ENCODE measurements around the gene VAV2. TPM values are rescaled to one million over a fixed set of nuclear protein-coding genes. Genes with fewer than 3 reads are reported as not detected.

Gene VAV2
- total RNA-seq, 1 donor from 2014 or later: 52.0 TPM

GRCh38 chr9:133875131-133875530 lies 117.0 kb downstream of the VAV2 start:
- no peak for DNase-seq (ENCODE audit: low read depth)

DNA sequence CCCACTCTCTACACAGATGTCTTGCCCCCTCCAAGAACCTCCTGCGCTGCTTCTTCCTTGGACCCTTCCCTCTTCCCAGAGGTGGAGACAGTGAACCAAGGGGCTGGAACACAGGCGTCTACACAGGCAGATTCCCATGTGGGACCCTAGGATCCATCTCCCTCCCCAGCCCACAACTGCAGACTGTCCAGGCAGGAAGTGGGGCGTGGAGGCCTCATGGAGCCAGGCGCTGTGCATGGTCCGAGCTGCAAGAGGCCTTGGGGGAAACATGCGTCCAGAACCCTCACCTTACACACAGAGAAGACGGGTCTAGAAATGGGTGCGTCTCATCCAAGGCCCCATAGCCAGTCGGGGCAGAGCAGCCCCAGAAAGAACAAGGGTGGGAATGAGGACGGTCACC lies 117.5 kb downstream of the VAV2 start:
- no peak for DNase-seq (ENCODE audit: low read depth)

GRCh38 chr9:133874060-133874657 lies 118.0 kb downstream of the VAV2 start:
- peak; percentile 85 for DNase-seq (ENCODE audit: low read depth)

- DNase-seq (ENCODE audit: low read depth): no peak
Observed at GRCh38 chr9:133873461-133873891, 118.6 kb downstream of the VAV2 start.

DNA sequence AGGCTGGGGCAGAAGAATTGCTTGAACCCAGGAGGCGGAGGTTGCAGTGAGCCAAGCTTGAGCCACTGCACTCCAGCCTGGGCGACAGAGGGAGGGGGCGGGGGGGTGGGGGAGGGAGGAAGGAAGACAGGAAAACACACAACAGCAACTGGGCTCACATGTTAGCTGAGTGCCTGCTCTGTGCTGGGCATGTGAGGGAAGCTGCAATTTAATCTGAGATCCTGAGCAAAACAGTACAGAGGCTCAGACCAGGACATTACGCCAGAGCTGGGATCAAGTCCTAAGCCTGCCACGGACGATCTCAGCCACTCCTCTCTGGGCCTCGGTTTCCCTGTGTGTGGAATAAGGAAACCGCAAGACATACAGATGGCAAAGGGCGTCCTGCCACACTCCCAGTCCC lies 119.1 kb downstream of the VAV2 start:
- no peak for DNase-seq (ENCODE audit: low read depth)

DNA sequence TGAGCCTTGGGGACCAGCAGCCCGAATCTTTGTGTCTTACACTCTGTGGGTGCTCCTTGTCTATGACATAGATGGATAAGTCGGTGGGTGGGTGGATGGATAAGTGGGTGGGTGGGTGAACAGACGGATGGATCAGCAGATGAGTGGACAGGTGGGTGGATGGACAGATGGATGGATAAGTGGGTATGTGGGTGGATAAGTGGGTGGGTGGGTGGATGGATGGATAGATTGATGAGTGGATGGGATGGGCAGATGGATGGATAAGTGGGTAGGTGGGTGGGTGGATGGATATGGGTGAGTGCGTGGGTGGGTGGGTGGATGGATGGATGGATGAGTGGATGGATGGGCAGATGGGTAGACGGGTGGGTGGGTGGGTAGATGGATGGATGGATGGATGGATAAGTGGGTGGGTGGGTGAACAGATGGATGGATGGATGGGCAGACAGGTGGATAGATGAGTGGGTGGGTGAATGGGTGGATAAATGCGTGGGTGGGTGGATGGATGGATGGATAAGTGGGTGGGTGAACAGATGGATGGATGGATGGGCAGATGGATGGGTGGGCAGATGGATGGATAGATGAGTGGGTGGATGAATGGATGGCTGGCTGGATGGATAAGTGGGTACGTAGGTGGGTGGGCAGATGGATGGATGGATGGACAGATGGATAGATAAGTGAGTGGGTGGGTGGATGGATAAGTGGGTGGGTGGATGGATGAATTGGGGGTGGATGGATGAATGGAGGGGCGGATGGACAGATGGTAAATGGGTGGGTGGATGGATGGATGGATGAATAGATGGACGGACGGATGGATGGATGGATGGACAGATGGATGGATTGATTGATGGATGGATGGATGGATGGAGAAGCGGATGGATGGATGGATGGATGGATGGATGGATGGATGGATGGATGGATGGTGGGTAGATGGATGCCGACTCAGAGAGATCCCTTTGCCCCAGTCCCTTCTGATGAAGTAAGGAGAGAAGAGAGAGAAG lies 121.2 kb downstream of the VAV2 start:
- DNase-seq (ENCODE audit: low read depth): no peak

DNA sequence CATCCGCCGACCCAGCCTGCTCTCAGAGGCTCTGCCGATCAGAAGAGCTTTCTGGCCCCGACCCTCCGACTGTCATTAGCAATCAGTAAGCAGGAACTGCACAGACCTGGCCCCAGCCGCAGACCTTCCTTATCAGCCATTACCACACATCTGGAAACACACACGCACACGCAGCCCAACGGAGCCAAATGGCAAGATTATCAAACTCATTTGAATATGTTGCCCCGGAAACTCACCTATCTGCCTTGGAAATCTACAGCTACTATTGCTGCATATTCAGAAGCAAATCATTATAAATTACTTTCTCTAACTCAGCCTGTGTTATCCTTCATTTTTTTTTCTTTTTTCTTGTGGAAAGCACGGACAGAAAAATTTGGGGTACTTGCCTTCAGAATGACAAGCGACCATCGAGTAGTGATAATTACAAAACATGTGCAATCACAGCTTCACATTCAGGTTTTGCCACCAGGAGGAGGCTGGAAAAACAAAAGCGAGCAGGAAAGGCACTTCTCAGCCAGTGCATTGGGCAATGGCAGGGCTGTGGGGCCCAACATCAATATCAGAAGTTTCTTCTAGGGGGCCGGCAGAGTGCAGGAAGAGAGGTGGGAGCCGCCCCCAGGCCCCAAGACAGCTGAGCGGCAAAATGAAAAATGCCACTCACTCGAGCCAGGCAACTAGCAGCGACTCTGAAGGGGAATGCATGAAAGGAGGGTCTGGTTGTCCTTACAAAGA lies 122.3 kb downstream of the VAV2 start:
- no peak for DNase-seq (ENCODE audit: low read depth)

GRCh38 chr9:133868203-133868602 lies 123.9 kb downstream of the VAV2 start:
- no peak for DNase-seq (ENCODE audit: low read depth)

GRCh38 chr9:133866946-133867345 lies 125.2 kb downstream of the VAV2 start:
- DNase-seq (ENCODE audit: low read depth): no peak

DNA sequence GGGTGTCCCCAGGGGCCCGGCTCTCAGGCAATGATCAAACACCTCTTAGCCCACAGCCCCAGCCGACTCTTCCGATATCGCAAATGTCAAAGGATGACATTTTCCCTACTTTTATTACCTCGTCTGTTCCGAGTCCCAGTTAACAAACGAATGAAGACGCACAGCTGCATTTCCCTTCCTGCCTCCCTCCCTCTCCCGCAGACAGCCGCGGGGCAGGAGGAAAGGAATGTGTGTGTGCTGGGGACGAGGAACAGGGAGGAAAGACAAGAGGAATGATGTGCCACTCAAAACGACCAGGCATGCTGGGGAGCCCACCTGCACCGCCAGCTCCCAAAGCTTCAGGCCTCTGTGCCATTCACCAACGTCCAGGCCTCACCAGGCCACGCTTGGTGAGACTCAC lies 128.1 kb downstream of the VAV2 start:
- no peak for DNase-seq (ENCODE audit: low read depth)

- DNase-seq (ENCODE audit: low read depth): no peak
Observed at GRCh38 chr9:133863257-133863592, 128.9 kb downstream of the VAV2 start.

GRCh38 chr9:133862585-133863256 lies 129.4 kb downstream of the VAV2 start:
- no peak for DNase-seq (ENCODE audit: low read depth)

DNA sequence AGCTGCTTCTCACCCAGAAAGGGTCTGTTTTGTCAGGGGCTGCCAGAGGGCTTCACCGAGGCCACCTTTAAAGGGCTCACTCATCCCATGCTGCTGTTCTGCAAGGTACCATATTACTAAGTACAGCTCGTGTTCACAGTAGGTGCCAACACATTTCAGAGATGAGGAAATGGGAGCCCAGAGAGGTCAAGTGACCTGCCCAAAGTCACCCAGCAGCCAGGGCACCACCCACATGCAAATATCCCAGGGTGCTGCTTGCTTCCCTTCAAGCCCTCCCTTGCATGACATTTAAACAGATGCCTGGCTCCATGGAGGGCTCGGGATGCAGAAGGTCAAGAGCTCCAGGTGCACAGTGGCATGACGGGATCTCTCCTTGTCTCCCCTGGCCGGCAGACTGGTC lies 130.4 kb downstream of the VAV2 start:
- DNase-seq (ENCODE audit: low read depth): no peak

DNA sequence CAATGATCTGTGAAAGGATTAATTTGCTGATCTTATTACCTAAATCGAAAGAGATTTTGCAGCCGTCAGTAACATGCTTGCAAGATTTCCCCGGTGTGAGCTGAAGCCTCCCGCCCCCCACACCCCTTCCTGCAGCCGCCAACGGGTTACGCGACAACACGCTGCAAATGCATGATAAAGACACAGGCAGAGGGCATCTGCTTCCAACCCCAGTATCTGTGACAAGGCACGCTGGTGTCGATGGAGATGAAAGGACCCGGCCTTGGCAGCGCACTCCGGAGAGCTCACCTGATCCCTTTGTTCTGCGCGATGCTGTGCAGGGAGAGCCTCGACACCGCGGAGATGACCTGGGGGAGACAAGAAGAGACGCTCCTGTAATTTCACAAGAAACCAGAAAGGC lies 131.0 kb downstream of the VAV2 start:
- no peak for DNase-seq (ENCODE audit: low read depth)

- no peak for DNase-seq (ENCODE audit: low read depth)
Observed at GRCh38 chr9:133858771-133859170, 133.4 kb downstream of the VAV2 start.

DNA sequence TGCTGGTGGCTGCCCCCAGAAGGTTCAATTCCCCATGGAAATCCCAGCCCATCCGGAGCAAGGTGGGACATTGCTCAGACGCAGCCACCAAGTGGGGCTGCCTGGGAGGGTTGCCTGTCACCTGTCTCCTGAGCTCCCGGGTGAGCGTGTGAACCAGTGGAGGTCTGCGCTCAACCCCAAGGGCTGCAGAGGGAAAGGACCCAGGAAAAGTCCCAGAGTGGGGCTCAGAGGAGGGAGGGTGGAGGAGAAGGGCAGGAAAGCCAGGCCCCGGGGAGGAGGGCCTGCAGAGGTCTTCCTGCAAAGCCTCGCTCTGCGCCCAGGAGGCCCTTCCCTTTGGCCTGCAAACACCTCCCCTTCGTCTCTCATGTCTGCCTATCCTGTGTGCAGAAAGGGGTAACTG lies 134.5 kb downstream of the VAV2 start:
- no peak for DNase-seq (ENCODE audit: low read depth)

DNA sequence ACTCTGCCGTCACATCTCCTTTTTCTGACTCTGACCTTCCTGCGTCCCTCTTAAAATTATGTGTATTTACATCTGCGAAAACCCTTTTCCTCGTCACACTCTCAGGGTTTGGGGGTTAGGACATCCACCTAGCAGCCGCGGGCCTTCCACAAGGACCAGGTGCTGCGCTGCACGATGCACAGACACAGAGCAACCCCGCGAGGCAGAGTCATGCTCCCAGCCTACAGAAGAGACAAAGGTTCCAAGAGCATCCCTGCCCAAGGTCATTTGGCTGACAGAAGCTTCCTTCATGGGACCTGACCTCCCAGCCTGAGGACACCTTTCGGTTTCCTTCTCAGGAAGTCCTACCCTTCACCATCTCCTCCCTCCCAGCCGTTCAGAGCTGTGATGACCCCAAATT lies 135.3 kb downstream of the VAV2 start:
- DNase-seq (ENCODE audit: low read depth): no peak

DNA sequence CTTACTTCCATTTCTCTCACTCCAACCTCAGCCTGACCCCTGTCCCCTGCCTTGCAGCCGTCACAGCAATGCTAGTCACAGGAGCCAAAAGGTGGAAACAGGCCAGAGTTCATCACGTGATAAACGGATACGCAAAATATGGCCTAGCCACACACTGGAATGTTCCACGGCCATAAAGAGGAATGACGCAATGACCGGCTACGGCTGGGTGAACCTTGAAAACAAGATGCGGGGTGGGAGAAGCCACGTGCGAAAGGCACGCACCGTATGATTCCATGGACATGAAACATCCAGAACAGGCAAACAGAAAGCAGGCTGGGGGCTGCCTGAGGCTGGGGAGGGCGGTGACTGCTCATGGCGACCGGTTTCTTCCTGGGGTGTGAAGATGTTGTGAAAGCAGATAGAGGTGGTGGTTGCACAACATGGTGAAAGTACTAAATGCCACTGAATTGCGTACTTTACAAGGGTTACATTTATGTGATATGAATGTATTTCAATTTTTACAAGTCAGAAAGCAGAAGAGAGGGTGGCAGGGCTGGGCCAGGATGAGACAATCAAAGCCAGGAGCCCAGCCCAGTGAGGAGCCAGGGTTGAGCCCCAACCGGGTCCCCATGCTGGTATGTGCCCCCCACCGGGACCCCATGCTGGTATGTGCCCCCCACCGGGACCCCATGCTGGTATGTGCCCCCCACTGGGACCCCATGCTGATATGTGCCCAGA lies 136.2 kb downstream of the VAV2 start:
- peak; percentile 99 for DNase-seq (ENCODE audit: low read depth)

DNA sequence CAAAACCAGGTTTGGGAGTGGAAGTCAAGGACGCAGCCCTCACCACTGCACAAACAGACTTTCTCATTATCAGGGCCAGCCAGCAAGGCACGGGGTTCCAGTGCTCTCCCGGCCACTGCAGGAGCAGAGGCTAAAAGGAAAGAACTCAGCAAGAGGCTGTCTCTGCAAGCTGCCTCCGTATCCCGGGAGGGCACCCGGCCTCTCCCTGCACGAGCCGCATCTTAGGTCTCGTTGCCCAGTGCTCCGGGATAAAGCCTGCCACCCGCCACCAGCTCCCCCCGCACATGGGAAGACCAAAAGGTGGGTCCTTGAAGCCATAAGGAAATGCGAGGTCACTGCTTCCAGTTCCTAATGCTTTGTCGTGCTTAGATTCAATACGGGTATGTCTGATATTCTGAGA lies 136.8 kb downstream of the VAV2 start:
- no peak for DNase-seq (ENCODE audit: low read depth)

DNA sequence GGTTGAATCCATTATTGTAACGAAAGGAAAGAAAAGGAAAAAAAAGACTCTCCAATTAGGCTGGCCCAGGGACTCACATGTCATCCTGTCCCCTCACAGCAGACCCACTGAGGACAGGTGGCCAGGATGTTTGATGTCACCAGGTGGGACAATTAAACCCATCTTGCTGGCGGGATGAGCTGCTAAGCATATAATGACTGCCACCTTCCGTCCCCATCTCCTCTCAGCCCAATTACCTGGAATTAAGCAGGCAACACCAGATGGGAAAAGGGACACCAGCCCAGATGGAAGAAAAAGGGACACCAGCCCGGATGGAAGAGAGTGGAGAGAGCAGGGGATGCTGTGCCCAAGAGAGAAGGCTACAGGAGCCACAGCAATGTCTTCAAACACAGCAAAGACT lies 137.4 kb downstream of the VAV2 start:
- no peak for DNase-seq (ENCODE audit: low read depth)

DNA sequence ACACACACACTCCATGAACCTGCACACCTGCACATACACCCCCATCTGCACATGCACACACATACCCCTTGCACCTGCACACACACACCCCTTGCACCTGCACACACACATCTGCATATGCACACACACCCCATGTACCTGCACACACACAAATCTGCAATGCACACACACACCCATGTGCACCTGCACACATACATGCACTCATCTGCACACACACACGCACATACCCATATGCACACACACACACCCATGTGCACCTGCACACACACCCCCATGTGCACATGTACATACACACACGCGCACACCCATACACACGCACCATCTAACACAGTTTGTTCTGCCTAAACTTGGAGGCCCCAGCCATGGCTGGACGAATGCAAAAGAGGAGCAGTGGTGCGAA lies 138.1 kb downstream of the VAV2 start:
- DNase-seq (ENCODE audit: low read depth): no peak
